GM18909 (cell line): ENCODE data around the gene METAP1.
"Not testable (repeated sequence)": the region's sequence is repeated elsewhere in the genome, so short reads cannot be mapped to it uniquely, and the experiment has no call there.

Experiments used
- ATAC-seq: cut with Tn5 transposase; IDR thresholded peaks from one replicate; pipeline ENCODE4 v1.9.1; 2021; ENCODE audit warnings: mild to moderate bottlenecking; ENCODE audit not compliant: unreplicated experiment, poor library complexity

Gene METAP1

DNA sequence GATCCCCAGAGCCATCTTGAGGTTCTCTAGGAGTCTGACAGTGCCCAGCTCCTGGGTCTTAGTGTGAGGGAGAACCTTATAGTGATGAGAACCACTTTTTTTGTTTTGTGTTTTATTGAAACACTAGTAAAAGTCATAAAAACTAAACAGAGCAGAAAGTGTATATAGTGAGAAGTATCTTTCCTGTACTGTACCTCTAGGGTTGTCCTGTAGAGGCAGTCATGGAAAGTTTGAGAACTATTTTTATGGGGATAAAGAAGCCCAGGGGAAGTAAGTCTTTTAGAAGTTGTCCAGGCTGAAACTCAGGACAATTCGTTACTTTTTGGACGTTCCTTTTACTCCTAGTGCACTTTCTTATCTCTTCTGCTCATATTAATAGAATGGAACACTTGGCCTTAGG lies 52.2 kb downstream of the METAP1 start:
- no peak for ATAC-seq

DNA sequence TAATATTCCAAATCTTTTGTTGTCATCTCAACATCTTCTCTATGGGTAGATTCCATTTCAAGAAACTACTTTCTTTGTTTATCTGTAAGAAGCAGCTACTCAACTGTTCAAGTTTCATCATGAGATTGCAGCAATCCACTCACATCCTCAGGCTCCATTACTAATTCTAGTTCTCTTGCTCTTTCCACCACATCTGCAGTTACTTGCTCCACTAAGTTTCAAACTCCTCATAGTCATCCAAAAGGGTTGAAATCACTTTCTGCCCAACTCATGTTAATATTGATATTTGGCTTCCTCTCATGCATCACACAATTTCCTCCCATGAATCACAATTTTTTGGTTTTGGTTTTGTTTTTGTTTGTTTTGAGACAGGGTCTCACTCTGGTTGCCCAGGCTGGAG lies 57.4 kb downstream of the METAP1 start:
- no peak for ATAC-seq

DNA sequence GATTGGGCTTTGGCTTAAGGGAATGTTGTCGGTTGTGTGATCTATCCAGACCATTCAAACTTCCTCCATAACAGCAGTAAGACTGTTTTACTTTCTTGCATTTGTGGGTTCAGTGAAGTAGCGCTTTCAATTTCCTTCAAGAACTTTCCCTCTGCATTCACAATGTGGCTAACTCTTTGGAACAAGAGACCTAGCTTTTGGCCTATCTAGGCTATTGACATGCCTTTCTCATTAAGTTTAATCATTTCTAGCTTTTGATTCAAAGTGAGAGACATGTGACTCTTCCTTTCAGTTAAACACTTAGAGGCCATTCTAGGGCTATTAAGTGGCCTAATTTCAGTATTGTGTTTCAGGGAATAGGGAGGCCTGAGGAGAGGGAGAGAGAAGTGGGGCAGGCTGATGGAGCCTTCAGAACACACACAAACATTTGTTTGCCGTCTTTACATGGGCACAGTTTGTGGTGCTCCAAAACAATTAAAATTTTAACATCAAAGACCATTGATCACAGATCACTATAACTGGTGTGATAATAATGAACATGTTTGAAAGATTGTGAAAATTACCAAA lies 59.0 kb downstream of the METAP1 start:
- ATAC-seq, result peak; percentile 69

DNA sequence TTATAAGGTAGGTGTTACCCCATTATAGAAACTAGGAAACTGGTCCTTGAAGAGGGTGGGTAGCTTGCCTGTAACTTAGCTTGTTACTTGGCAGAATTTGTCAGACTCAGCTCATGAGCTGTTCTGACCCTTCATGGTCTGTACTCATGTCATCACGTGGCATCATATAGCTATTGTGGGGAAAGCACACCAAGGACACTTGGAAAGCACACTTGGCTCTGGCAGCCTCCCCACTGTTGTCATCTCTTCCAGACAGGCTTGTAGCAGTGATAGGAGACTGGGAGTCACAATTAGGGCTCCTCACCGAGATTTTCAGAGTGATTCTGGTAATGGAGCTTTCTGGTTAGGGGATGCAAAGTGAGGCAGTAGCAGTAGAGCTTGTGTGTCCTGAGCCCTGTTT lies 62.7 kb downstream of the METAP1 start:
- no peak for ATAC-seq

DNA sequence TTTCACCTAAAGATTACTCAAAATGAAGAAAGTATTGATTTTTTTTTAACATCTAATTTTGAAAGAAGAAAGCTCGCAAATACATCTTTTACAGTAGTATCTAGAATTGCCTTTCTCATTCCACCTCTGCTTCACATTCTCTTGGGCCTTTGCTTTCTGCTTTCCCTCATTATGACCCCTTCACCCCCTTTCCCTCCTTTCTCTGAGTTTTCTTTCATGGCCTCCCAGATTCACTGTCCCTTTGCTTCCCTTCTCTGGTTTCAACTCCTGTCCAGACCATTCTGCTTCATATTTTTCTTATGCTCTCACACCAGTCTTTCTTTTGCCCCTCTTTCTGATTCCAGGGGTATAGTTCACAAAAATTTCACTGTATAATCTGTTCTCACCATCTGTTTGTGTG lies 64.0 kb downstream of the METAP1 start:
- ATAC-seq, result no peak

DNA sequence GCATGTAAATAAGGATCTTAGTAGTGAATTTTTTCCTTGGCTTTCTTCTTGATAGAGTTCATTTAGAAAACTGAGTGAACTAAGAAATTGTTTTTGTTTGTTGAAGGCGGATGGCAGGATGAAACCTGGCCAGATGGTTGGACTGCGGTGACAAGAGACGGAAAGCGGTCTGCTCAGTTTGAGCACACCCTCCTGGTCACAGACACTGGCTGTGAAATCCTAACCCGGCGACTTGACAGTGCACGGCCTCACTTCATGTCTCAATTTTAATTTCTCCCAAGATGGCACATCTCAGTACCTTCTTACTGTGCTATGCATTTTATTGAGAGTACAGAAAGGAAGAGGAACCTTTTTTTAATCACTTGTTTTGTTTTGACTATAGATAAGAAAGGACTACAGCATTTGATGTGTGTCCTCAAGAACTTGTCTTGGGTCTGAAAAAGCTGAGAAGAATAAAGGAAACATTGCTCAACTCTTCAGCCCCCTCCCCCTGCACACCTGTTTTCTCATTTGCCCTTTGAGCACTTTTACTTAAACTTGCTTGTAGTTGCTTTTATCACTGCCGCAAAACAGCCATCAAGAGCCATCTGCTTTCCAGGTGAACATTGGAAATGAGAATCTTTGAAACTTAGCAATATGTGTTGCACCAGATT lies 65.7 kb downstream of the METAP1 start:
- no peak for ATAC-seq

DNA sequence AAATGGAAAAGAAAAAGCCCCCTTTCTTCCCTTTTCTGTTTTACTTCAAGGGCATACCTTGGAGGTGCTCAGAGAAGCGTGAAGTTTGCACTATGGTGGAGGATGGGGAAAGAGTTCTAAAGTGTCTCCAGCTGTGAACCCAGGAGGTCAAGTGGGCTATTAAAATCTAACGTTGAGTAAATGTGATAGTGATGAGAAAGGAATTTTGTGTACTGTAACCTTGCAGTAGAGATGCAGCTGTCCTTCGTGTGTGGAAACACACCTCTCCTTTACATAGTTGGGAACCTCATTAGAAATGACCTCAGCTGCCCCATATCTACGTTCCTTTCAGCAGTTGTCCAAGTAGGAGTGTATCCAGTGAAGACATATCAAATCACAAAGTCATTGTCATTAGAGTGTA lies 66.6 kb downstream of the METAP1 start:
- ATAC-seq, result no peak

DNA sequence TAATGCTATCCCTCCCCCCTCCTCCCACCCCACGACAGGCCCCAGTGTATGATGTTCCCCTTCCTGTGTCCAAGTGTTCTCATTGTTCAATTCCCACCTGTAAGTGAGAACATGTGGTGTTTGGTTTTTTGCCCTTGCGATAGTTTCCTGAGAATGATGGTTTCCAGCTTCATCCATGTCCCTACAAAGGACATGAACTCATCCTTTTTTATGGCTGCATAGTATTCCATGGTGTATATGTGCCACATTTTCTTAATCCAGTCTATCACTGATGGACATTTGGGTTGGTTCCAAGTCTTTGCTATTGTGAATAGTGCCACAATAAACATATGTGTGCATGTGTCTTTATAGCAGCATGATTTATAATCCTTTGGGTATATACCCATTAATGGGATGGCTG lies 70.0 kb downstream of the METAP1 start:
- not testable (repeated sequence) for ATAC-seq

DNA sequence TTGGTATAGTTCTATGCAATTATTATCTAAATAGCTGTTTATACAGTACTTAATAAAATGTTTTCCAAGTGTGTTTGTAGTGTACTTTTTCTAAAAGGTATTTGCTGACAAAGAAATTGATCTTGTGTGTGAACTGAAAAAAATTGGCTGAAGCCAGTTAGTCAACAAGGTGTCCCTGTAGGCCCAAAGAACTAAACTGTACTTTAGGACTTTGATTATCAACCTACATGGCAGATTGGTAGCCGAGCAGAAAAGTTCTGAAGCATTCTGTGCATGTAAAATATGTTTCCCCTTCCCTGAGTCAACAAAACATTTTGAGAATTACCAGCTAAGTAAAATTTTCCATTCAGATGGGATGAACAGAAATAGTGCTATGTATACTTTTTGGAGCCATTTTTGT lies 72.1 kb downstream of the METAP1 start:
- no peak for ATAC-seq

DNA sequence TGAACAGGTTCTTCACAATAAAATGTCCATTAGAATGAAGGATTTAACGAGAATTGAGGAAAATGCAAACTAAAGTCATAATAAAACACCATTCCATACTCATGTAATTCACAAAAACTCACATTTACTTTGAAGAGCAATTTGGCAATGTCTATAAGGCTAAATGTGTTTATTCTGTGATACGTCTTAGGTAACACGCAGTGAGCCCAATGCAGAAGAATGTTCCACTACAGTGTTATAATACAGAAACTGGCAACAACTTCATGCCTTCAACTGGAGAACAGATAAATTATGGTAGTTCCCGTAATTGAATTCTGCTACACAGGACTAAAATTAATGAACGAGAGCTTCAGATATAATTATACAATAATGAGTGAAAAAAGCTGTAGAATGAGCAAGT lies 75.6 kb downstream of the METAP1 start:
- no peak for ATAC-seq

DNA sequence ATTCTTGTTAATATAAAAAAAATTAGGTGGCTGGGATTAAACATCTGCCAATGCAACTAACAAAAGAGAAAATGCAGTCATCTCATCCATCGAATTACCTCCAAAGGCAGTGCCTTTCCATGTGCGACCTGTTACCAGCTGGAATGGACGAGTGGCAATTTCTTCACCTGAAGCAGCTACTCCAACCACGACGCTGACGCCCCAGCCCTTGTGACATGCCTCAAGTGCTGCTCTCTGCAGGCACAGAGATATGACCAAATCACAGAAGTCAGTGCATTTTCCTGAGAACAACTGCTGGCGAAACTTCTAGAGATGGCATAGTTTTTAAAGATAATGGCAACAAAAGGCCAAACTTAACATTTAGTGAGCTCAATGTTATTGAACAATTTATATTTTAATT lies 79.3 kb downstream of the METAP1 start:
- ATAC-seq, result no peak

DNA sequence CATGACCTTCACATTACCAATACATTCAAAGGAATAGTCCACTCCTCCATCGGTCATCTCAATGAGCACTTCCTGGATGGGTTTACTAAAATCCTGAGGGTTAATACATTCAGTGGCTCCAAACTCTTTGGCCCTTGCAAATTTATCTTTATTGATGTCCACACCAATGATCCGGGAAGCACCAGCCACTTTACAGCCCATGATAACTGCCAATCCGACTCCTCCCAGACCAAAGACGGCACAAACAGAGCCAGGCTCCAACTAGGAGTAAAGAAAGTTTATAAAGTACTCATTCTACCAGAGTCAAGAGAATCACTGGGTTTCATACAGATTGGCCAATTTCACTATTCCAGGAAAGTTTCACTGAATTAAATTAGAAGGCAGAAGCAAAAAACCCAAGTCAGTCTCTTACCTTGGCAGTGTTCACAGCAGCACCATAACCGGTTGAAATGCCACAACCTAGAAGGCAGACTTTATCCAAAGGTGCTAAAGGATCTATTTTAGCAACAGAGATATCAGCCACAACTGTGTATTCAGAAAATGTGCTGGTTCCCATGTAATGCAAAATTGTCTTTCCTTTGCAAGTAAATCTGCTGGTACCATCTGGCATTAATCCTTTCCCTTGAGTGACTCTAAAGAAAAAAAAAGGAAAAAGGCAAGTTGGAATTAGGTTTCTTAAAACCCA lies 80.9 kb downstream of the METAP1 start:
- no peak for ATAC-seq

DNA sequence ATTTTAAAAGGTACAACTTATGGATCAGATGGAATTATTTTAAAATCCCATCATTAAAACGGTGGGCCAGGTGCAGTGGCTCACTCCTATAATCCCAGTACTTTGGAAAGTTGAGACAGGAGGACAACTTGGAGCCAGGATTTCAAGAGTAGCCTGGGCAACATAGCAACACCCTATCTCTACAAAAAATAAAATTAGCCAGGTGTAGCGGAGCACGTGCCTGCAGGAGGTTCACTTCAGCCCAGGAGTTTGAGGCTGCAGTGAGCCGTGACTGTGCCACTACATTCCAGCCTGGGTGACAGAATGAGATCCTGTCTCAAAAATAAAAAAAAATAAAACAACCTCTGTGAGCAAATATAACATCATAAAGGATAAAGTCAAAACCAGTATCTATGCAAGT lies 81.7 kb downstream of the METAP1 start:
- ATAC-seq, result no peak

DNA sequence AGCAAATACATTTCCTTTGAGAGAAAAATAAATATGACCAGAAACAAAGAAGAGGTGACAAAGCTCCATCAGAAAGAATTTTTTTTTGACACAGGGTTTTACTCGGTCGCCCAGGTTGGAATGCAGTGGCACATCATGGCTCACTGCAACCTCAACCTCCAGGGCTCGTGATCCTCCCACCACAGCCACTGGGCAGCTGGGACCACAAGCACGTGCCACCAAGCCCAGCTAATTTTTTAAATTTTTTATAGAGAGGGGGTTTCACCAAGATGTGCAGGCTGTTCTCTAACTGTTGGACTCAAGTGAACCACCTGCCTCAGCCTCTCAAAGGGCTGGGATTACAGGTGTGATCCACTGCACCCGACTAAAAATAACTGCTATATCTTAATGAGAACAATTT lies 82.8 kb downstream of the METAP1 start:
- ATAC-seq, result no peak

DNA sequence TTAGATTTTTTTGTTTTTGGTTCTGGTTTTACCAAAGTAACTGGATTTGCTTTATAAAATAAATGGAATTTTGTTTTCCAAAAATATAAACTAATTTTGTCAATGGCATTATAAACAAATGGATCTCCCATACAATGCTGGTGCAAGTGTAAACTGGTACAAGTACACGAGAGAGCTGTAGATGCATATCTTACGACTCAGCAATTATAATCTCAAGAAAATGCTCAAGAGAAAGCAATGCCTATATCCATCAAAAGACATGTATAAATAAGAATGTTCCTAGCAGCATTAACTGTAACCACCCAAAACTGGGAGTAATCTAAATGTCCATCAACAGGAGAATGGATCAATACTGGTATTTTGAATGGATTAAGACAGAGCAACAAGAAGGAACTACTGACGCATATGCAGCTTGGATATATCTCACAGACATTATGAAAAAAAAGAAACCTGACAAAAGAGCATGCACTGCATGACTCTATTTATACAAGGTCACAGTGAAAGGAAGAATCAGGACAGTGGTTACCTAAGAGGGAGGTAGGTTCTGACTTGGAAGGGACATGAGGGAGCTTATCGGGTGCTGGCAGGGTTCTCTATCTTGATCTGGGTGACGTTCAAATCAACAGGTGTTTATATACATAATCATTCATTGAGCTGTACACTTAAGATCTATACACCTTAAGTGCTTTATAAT lies 83.6 kb downstream of the METAP1 start:
- ATAC-seq, result no peak

DNA sequence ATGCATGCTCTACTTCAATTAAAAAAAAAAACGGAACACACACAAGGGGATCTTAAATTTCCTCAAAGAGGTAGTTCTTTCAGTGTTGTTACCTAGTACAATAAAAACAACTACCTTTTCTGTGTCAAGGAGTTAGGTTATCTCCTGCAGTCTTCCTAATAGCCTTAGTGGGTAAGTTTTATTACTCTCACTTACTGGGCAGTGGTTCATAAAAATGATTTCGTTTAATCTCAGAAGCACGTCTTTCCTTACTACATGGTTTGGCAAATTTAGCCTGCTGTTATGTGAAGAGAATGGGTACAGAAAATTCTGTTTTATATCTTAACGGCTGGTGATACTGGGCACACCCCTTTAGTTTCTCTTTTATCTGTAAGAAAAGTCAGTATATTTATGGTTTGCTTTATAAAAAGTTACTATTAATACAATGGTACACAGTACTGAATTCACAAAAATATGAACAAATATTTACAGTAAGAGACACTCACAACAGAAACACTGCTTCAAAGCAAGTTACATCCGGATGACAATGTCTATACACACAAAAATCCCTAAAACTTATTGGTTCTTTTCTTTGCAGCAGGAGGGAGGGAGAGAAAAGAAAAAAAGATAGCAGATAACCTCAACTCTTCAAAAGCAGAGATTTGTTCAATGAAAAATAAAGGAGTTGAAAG lies 84.2 kb downstream of the METAP1 start:
- no peak for ATAC-seq

DNA sequence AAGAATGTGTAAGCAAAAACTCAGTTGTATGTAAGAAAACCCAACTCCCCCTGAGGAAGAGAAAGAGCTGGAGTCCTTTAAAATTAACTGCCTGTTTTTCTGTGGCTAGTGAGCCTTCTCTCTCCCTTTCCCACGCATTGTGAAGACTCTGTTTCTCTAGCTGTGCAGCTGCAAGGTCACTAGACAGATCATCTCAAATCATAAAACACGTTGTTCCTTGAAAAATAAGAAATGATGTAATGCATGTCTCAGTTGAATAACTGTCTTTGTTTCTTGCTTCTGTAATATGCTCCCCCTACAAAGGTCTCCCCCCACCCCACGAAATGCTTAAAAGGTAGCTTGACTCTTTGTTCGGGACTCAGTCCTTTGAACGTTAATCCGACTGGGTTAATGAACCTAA lies 85.3 kb downstream of the METAP1 start:
- ATAC-seq, result not testable (repeated sequence)

DNA sequence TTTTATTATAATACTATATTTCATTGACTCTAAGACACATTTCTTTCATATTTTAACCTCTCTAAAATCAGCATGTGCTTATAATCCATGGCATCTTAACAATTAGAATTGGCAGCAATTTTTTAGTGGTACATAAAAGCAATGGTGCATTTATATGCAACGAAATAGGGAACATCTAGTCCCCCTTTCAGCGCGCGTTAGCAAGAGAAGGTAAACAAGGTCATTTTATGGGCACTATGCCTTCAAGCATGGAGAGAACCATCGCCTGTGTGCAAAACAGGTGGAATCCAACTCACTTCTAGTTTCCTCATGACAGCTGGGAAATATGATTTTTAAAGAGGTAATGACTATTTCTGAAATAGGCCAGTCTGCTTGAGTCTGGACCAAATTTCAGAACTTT lies 86.7 kb downstream of the METAP1 start:
- no peak for ATAC-seq

DNA sequence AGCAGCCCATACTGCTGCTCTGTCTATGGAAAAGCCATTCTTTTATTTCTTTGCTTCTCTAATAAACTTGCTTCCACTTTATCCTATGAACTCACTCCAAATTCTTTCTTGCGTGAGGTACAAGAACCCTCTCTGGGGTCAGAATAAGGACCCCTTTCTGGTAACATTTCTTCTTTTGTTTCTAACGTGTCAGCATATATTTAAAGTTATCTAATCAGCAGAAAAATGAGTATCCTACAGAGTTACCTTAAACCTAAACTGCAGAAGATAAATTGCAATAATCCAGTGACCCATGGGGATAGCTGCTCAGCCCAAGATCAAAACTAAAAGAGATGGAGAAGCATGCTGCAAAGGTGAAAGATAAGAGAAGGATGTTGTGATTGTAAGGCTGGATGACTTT lies 89.1 kb downstream of the METAP1 start:
- ATAC-seq, result no peak

DNA sequence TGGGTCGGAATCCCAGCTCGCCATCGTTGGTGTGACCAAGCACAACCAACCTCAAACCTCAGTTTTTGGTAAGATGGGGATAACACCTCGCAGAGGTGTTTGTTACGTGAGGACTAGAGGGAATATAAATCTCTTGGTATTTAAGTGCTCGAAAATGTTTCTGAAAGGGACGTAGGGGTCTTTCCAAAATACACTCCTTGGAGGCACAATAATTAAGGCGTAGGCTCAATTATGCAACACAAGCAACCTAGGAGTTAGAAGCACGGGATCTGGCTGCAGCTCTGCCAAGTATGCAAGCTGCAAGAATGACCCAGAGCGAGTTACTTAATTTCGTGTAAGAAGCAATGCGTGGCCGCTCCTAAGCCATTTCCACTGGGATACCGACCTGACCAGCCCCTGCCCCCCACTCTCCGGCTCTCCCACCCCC lies 92.5 kb downstream of the METAP1 start:
- peak; percentile 30 for ATAC-seq
